IPS DF 4.7 (cell line): ENCODE results near the gene HIVEP3.

Experiments
- DNase-seq: peaks from one replicate; pipeline ENCODE4 v3.0.0-alpha.2; 2013; ENCODE audit warnings: low spot score; ENCODE audit errors: extremely low read depth

HIVEP3 gene

DNA sequence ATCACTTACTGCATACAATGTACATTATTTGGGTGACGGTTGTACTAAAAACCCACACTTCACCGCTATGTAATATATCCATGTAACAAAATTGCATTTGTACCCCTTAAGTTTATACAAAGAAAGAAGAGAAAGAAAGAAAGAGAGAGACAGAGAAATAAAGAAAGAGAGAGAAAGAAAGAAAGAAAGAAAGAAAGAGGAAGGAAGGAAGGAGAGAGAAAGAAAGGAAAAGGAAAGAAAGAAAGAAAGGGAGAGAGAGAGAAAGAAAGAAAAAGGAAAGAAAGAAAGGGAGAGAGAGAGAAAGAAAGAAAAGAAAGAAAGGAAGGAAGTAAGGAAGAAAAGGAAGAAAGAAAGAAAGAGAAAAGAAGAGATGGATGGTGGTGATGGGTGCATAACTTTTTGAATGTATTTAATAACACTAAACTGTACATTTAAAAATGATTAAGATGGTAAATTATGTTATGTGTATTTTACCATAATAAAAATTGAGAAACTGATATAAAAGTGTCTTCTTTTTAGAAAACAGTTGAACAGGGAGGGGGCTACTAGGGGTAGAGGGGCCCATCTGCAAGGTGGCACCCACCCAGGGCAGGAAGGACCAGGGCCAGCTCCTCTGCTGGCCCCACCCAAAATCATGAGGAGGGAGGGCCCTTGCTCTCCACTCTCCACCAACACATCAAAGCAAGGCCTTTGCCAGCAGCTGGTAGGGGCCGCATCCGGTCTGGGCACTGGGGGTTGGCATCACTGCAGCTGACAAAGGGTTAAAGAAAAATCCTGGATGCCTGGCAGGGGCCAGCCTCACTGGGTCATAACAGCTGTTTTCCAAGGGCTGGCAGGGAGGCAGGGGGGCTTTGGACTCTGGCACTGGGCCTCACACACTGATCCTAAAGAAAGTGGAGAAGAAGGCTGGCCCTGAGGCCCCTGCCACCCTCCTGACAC is 280.4 kb downstream of the HIVEP3 start:
- no peak for DNase-seq

DNA sequence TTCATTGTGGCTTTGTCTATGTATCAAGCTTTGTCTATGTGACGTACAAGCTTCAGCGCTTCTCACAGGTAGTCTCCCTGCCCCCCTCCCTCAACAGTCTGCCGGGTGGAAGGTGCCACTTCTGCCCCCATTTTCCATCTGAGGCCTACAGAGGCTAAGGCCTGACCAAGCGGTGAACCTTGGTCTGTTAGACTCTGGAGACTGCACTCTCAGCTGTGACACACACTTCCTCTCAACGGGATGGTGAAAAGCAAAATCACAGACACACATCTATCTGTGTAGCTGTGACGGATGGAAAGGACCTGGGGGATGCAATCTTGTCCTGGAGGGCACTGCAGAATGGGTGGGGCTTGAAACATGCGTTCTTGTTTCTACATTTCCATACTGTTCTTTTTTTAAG is 281.4 kb downstream of the HIVEP3 start:
- DNase-seq = no peak

DNA sequence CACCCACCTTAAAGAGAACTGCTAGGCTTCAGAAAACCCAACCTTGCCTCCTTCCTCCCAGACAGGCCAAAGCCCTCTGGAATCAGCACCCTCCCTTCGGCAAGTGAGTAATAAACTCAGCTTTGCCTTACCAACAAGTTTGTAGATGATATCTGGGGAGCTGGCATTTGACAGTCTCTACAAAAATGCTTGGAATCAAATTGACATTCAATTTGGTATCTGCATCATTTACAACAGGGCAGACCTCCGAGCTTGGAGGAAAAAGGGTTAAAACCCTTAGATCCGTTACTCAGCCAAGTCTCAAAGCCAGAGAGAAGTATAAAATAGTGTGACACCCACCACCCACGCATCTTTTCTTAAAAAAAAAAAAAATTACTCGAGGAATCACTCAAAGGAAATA is 285.0 kb downstream of the HIVEP3 start:
- DNase-seq = no peak

DNA sequence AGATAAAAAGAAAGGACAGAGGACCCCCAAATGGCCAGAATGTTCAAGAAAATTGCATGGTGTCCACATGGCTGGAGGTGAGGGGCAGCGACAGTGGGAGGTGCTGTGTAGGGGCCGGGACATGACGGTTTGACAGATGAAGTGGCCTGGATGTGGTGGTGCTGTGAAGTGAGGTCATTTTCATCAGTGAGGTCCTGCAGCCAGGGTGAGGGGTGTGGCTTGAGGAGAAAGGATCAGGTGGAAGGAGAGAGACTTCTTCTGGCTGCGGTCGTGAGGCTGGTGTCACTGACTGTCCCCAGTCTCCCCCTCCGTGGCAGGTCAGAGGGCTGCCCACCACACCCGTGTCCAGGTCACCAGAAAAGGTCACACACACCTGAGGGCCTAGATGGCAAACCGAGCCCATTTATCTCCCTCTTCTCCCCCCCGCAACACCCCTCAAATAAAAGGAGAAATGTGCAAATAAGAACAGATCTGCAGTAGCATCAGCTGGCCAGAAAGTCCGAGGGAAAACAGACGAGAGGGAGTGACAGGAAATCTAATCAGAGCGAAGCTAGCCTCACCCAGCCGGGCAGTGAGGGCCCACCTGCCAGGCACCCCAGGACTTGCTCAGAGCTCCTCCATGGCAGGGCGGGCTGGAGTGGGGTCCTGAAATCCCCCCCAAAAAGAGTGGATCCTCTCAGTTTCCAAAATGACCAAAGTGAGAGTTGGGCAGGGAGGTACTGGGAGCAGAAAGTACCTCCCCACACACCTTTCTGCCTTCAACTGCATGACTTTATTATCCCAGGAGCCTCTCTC is 285.7 kb downstream of the HIVEP3 start:
- no peak for DNase-seq

DNA sequence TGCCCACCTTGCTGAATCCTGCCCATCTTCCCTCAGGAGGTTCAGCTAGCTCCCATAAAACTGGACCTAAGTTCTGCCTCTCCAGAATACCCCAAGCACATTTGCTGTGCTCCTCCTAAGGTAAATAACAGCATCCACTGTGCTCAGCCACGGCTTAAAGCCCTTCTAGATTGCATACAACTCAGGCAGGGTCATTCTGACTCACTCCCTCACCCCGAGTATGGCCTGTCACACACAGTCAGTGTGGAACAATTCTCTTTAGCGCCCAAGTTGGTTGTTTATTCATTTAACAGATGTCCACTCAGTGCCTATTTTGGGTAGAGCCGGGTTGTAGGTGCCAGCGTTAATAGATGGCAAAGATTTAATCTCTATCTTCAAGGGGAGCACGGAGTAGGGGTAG is 286.8 kb downstream of the HIVEP3 start:
- DNase-seq = no peak

DNA sequence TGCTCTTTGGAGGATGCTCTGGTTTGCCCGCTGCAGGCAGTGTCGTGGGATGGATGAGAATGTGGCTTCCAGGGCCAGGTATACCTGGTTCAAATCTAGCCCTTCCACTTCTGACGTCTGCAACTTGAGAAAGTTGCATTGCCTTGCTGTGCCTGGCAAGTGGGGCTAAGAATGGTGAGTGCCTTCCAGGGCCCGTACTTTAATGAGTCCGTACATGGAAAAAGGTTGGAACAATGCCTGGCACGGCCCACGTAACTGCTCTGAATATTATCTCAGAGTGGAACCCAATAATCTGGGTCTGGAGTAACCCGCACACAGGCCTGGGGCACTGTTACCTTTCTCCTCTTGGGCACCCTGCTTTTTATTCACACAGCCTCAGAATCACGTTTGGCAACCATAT is 287.6 kb downstream of the HIVEP3 start:
- no peak for DNase-seq

DNA sequence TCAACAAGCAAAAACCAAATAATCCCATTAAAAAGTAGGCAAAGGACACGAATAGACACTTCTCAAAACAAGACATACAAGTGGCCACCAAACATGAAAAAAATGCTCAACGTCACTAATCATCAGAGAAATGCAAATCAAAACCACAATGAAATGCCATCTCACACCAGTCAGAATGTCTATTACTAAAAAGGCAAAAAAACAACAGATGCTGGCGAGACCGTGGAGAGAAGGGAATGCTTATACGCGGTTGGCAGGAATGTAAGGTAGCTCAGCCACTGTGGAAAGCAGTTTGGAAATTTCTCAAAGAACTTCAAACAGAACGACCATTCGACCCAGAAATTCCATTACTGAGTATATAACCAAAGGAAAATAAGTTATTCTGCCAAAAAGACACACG is 289.2 kb downstream of the HIVEP3 start:
- no peak for DNase-seq

DNA sequence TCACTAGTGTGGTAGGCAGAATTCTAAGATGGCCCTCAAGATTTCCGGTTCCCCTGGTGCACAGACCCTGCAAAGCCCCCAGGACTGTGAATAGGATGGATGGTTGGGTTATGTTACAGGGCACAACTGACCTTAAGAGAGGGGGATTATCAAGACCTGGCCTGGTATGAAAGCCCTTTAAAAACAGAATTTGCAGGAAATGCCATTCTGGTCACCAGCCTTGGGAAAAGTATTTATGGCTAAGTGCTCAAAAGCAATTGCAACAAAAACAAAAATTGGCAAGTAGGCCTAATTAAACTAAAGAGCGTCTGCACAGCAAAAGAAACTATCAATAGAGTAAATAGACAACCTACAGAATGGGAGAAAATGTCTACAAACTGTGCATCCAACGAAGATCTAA is 289.6 kb downstream of the HIVEP3 start:
- no peak for DNase-seq

DNA sequence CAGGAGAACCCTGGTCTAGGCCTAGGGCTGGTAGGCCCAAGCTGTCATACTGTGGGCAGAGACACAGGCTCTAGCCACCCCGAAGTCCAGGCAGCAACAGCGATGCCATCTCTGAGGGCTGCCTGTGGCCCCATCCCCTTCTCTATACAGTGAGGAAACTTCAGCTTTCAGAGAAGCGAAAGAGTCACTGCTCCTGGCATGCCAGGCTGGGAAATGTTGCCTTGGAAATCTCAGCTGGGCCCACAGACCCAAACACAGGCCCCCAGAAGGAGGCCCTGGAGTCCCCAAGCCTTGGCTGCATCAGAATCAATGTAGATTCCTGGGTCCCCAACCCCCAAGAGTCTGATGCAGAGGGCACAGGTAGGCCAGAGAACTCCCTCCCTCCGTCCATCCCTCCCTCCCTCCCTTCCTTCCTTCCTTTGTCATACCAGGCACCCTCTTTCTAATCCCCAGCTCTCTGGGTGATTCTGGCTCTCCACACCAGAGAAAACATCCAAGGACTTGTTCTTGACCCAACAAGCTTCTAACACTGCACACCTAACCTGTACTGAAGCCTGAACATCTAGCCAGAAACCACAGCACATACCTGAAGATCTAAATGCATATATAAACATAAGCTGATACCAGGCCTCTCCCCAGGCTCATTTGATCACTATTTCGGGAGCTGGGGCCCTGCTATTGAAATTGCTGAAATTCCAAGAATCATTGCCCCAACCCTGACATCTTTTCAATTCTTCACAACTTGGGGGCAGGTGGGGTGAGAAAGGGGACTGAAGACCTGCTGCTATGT is 291.0 kb downstream of the HIVEP3 start:
- DNase-seq = no peak

DNA sequence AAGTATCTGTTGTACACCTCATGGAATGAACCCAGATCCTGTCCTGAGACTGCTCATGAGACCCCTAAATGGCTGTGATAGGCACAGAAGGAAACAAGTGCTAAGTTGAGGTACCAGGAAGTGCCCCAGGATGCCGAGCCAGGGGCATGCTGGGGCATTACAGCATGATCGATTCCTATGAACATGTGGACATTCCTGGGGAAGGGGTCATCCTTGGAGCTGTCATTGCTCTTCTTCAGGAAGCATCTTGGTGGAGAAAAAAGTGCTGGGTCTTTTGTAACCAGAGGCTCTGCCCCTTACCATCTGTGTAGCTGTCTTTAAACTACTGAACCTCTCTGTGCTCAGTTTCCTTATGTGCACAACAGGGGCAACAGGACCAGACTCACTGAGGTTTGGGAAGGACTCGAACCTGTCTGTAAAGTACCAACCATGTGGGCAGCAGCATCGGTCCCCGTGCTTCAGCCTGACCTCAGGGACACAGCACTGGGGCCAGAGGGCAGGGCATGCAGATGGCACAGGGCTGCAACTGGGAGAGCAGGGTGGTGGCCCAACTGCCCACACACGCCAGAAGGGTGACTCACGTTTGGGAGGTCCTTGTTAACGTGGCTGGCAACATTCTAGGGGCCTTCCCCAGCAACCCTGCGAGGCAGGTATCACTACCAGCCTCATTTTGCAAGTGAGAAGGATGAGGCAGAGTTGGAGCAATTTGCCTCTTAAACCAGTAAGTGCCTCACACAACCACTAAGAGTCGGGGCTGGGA is 291.9 kb downstream of the HIVEP3 start:
- DNase-seq = no peak

DNA sequence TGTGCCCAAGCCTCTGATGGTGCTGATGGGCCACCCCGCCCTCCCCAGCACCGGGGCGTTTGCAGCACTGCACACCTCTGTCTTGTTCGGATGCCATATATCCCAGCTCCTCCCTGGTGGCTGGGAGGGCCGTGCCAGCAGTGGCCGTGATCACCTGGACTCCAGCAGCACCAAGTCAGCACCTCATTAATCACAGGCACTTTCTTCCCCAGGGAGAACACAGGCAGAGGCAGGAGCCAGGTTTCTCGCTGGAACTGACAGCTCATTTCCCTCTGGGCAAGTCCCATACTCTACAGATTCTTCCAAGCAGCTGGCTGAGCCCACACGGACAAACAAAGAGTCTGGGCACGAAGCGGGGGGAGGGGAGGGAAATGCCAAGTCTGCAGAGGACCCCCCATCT is 292.6 kb downstream of the HIVEP3 start:
- no peak for DNase-seq

DNA sequence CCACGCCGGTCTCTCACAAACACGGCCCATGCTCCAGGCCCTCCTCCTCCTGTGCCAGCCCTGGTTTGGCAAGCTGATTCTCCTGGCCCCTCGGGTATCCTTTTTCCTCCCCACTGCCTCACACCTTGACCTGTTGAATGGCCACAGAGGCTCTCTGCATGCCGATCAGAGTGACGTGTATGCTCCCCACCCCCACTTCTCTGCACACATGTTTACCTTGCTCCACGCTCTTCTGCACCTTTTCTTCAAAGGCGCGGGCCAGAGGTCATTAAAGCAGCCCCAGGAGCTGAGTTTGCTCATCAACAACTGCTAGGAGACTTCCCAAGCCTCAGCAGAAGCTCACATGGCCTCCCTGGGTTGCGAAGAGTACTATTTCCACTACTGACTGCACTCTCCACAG is 295.0 kb downstream of the HIVEP3 start:
- DNase-seq = no peak

DNA sequence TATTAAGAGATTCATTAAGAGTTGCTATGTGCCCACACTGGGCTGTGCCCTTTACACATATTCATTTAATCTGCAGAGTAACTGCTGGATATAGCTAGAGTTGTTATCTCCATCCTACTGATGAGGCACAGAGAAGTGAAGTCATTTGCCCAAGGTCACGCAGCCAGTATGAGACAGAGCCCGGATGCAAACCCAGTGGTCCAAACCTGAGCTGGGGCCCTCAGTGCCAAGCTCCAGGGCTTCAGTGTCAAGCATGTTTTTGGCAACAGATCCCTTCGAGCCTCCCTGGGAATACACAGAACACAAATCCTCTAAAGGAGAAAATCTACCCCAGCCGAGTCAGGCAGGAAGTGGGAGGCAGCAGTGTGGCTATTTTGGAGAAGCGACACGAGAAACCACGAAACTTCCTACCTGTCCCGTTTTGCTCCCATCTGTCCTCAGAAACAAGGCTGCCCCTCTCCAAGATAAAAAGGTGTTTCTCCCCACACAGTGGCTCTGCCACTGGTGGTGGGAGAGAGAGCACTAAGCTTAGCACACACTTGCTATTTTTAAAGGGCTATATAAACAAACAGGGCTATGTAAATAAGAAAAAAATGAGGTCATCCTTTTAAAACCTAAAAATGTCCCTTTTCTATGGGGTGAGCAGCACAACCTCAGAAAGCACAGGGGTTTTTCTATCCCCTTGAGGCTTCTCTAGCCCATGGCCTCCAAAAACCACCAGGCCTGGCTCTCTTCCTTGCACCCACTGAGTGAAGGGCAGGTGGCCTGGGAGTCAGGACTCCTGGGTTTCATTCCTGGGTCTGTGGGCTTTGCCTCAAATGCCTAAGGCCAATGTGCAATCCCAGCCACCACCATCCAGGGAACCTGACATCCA is 295.6 kb downstream of the HIVEP3 start:
- DNase-seq = no peak

DNA sequence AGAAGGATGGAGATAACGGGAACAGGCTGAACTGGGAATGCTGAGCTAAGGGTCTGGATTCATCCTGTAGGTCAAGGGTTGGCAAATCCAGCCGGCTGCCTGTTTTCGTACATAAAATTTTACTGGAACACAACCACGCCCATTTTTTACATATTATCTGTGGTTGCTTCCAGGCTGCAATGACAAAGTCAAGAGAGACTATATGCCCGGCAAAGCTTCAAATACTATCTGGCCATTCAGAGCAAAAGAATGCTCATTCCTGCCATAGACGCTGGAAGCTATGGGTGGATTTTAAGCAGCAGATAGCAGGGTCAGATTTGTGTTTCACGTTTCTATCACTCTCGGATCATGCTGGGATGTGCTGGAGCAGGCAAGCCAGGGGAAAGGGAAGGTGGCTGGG is 296.3 kb downstream of the HIVEP3 start:
- no peak for DNase-seq

DNA sequence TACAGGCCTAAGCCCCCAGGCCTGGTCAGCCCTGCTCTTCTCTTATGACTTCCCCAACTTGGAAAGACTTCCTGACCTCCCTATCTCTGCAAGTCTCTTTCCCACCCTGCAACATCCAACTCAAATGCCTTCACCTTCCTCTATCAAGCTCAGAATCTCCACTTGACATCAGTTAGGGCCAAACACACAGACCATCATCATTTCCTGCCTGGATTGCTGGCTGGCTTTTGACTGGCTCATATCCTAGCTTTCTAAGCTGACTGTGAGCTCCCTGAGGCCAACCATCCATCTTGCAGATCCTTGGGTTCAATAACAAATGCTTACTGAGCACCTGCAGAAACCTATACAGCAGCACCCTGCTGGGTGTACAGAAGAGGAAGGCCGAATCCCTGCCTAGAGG is 296.9 kb downstream of the HIVEP3 start:
- DNase-seq = no peak

DNA sequence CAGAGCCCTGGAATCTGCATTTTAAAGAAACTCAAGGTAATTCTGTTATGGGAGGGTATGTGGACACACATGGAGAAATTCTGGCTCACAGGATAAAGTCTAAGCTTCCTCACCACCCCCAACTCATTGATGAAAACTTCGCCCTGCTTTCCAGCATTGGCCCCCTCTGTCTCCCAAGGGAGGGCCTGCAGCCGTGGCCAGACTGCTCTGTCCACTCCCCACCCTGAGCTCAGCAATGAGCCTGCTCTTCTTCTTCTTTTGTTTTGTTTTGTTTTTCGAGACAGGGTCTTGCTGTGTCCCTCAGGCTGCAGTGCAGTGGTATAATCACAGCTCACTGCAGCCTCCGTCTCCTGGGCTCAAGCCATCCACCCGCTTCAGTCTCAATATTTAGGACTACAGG is 297.5 kb downstream of the HIVEP3 start:
- no peak for DNase-seq

DNA sequence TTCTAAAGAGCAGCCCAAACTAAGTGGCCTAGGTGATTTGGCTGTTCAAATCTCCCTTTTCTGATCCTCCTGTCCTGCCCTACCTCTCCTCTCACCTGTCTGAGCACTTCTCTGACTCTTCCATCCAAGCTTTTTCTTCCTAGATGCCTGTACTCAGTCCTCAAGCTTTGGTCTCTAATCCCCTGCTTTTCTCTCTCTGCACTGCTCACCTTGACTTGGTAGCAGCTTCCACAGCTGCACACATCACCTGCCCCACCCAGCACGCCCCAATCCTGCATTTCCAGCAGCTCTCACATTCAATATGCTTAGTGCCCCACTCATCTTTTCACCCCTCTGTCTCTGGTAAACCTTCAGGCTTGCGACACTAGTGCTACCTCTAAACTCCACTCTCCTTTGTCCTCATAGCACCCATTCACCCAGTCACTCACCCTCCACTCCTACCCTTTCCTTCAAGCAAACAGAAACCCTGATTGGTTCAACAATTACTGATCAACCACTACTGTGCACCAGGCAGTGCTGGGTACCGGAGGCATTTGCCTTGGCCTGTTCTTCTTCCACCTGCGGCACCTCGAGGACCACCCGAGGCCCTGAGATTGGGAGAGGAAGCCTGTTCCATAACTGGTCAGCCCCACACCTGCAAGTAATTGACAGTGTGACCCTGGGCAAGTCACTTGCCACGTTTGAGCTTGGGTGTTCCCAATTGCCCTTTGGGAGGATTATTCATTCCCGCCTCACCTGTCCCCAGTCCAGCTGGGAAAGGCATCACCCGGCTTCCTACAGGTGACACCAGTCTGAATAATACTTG is 298.2 kb downstream of the HIVEP3 start:
- no peak for DNase-seq

DNA sequence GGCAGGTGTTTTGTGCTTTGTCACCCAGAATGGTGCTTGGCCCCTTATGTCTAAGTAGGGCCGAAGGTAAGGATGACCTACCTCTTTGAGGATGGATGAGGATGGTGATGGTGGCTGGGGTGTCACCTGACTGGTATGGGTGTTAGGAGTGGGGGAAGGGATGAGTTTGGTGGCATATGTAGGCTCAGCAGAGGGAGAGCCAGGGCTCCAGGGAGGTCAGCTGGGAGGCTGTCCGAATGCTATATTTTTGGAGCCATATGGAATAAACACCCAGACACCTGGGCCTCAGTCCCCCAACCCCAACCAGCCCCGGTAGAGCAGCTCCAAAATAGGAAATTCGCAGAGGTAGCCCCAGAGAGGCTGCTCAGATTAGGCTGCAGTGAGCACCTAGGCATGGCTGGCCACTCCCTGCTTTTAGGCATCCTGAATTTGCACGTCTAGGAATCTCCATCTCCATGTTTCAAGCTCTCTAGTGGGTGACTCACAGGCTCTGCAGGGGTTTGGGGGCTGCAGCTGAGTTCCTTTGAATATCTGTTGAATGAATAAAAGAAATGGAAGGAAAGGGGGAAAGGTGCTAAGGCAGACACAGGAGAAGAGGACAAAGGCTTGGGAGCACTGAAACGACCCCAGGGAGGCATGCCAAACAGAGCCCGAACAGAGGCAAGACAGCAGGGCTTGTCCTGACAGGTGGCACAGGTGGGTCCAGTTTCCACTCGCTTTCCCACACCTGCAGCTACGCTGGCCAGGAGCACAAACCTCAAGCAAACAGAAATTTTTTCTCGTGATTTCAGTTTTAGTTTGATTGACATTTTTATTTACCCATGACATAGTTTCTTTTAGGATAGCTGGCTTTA is 299.0 kb downstream of the HIVEP3 start:
- DNase-seq = no peak
